Stimulated activated naive CD4-positive, alpha-beta T cell (primary cell): ENCODE data around the gene ACAT2.
"Not testable (repeated sequence)": the region's sequence is repeated elsewhere in the genome, so short reads cannot be mapped to it uniquely, and the experiment has no call there.

Experiments
- DNase-seq, 6 experiments: peaks; one replicate each; lab custom pipeline; 2025; lab: John Stamatoyannopoulos, UW

Gene ACAT2

GRCh38 chr6:159730332-159730676 lies 31.5 kb upstream of the ACAT2 start:
- DNase-seq: no peak

GRCh38 chr6:159732550-159732949 lies 29.3 kb upstream of the ACAT2 start:
- not testable (repeated sequence) for DNase-seq

- DNase-seq: not testable (repeated sequence)
Measured at GRCh38 chr6:159733395-159733794, 28.4 kb upstream of the ACAT2 start.

GRCh38 chr6:159736908-159737307 lies 24.9 kb upstream of the ACAT2 start:
- DNase-seq: no peak

- no peak for DNase-seq
Measured at GRCh38 chr6:159739341-159739740, 22.5 kb upstream of the ACAT2 start.

DNA sequence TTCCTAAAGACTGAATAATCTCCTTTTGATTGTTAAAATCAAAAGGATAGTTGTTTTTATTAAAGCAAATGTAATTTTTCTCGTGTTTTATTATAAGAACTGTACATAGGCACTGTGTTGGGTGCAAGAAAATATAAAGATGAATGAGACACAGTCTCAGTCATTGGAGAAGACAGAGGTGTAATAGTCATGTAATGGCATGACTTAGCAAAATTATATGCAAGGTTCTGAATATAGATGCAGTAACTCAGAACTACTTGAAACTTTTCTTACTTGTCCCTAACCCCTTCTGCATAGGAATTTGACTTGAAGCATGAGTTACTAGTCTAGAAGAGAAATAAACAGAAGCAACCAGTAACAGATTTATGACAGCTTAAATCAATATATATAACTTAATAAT lies 19.7 kb upstream of the ACAT2 start:
- no peak for DNase-seq

GRCh38 chr6:159745081-159745480 lies 16.8 kb upstream of the ACAT2 start:
- no peak for DNase-seq

DNA sequence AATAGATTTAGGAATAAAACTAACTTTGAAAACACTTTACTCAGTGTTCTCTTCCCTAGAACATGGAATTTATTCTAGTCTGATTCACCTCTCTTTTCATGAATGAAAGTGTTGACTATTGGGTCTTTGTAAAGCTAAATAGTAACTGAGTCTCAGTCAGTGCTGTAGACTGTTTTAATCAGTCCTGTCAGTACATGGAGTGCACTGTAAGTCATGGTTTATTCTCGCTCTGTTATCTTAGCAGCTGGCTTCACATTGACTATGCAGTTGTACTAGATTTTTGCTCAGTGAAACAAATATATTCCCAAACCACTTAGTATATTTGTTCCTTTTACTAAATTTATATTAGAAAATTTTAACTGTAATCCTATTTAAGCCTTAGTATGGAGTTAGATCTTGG lies 15.1 kb upstream of the ACAT2 start:
- DNase-seq: no peak

DNA sequence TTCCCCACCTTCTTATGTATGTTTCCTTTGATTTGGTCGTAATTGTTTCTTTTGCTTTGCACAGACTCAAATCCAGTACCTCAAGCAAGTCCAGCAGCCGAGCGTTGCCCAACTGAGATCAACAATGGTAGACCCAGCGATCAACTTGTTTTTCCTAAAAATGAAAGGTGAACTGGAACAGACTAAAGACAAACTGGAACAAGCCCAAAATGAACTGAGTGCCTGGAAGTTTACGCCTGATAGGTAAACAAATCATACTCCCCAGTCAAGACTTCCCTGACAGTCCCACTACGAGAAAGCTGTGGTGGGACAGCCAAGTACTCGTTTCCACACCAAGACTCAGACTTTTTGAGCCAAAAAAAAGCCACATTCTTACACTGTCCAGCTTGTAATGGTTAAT lies 13.7 kb upstream of the ACAT2 start:
- DNase-seq: not testable (repeated sequence)

DNA sequence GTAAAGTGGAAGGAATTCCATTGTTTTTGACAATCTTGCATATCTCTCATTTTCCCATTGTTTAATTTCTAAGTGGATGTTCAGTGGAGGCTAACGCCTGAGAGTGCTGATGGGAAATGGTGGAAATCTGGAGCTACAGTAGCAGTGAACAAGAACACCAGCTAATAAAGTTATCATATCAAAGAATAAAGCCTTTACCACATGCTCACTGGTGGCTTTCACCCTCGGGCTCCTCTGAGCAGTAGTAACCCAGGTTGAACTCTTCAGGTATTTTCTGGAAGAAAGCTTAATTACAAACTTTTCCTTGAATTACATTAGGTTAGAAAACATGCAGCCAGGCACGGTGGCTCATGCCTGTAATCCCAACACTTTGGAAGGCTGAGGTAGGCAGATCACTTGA lies 10.4 kb upstream of the ACAT2 start:
- DNase-seq: no peak

GRCh38 chr6:159753081-159753872 lies 8.6 kb upstream of the ACAT2 start:
- no peak for DNase-seq

DNA sequence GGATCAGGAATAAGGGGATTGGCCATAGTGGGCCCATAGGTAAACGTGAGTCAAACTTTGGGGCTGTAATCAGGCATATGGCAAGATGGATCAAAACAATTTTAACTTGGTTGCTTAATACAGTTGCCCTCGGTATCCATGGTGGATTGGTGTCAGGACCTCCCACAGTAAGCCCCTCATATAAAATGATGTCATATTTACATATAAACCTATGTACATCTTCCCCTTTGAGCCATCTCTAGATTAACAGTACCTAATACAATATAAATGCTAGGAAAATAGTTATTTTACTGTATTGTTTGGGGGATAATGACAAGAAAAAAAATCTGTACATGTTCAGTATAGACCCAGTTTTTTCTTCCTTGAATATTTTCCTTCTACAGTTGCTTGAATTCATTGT lies 7.4 kb upstream of the ACAT2 start:
- no peak for DNase-seq

DNA sequence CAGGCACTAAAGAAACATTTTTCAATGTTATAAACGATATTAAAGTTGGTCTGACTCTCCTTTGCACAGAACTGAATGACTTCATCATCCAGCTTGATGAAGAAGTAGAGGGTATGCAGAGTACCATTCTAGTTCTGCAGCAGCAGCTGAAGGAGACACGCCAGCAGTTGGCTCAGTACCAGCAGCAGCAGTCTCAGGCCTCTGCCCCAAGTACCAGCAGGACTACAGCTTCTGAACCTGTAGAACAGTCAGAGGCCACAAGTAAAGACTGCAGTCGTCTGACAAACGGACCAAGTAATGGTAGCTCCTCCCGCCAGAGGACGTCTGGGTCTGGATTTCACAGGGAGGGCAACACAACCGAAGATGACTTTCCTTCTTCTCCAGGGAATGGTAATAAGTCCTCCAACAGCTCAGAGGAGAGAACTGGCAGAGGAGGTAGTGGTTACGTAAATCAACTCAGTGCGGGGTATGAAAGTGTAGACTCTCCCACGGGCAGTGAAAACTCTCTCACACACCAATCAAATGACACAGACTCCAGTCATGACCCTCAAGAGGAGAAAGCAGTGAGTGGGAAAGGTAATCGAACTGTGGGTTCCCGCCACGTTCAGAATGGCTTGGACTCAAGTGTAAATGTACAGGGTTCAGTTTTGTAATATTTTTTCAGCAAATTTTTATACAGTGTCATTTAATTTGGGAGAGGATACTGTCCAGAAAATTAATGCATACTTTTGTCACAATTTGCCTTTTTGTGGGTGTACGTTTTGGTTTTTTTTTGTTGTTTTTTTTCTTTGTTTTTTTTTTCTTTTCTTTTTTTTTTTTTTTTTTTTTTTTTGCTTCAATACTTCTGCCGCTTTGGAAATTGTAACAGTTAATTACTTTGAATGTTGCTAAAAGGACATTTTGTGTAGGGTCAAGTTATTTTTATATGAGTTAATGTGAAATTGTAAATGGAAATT lies 6.6 kb upstream of the ACAT2 start:
- DNase-seq: no peak

GRCh38 chr6:159756508-159756907 lies 5.3 kb upstream of the ACAT2 start:
- DNase-seq: no peak

DNA sequence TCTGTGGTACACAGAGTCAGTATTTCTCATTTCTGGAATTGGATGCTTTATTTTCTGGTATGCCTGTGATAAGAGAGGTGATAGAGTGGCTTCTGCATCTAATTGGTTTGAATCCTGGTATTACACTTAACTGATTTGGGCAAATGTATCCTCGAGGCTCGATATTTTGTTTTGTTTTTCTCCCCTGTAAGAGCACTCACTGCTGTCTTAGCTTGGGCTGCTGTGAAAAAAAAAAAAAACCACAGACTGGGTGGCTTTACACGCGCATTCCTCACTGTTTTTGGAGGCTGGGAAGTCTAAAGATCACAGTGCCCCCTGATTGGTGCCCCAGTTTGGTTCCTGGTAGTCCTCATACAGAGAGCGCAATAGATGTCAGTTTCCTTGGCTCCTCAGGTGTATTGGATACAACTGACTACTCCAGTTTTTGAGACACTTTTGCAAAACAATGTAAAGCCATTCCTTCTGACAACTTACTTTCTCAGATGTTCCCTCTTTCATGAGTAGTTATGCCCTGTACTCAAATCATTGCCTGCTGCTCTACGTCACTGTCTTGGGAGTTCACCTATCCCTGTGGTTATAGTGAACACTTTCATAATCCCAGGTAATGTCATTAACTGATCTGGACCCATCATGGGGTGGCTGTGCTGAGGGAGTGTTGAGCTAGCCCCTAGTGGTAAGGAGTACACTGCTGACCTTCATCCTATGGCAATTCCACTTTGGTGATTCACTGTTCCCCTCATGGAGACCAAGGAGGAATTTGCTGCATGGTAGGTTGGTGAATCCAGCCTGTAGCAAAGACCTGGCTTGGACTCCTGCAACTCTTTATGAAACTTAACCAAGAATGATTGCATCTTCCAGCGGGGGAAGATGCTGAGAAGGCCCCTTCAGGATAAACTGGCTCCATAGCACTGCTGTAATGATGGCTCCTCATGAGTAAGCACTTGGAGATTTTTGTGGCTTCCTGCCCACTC lies 3.5 kb upstream of the ACAT2 start:
- DNase-seq: no peak

GRCh38 chr6:159759645-159760044 lies 2.2 kb upstream of the ACAT2 start:
- no peak for DNase-seq

- no peak for DNase-seq
Measured at GRCh38 chr6:159760602-159761057, 1.2 kb upstream of the ACAT2 start.

DNA sequence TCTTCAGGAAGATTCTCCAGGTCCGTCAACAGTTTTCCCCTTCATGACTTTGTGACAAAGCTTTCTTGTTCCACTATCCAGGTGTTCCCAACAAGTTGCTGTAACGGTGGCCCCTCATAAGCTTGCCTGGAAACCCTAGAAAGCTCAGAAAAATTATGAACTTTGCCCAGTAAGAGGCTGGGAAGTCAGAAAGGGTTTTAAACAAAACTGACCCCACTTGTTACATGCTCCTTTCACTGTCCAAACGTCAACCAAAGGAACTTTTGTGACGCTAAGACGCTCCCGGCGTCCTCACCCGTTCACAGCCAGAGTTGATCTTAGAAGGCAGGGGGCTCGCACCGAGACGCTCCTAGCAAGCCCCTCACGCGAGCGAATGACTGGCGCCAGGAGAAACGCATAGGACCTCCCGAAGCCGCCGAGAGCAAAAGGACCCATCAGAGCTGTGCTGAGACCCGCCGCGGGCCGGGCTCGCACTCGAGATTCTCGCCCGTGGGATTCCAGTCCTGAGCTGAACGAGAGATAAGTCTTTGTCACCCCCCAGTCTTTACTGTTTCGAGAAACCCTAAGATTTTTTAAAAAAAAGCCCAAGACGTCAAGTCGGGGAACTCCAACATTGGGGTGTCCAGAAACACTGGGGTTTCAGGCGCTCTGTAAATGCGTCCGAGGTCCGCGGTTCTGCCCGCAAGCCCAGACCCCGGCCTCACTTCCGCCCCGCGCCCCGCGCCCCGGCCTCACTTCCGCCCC lies 544 bp upstream of the ACAT2 start:
- DNase-seq: no peak

- DNase-seq: peak in 2 of 6 experiments; percentile 39 to 70
Measured at GRCh38 chr6:159762681-159763293, 942 bp downstream of the ACAT2 start.

GRCh38 chr6:159766906-159767305 lies 5.1 kb downstream of the ACAT2 start:
- no peak for DNase-seq

GRCh38 chr6:159769470-159769869 lies 7.6 kb downstream of the ACAT2 start:
- no peak for DNase-seq
